CD4-positive, CD25-positive, alpha-beta regulatory T cell (primary cell): ENCODE measurements around the gene HOXB2. TPM values are rescaled to one million over a fixed set of nuclear protein-coding genes. Genes with fewer than 3 reads are reported as not detected.

Experiments
- ATAC-seq, 2 donors: fragments of 150-1000 bp; cut with Tn5 transposase; one replicate each; pipeline ENCODE4 v1.10.0; 2021; ENCODE audit warnings: low read depth in 2 of 2, moderate number of reproducible peaks in 2 of 2, moderate library complexity in 1 of 2
- DNase-seq, 3 donors: peaks; one replicate each; pipeline versions ENCODE4 v3.0.0 to v3.0.0-alpha.2; 2012 to 2022; ENCODE audit warnings: mixed read lengths in 1 of 3
- H3K27ac ChIP-seq: one replicate; pipeline ENCODE4 v1.7.0; 2013; ENCODE audit warnings: mild to moderate bottlenecking, low read length; ENCODE audit not compliant: insufficient read depth, poor library complexity, severe bottlenecking
- H3K27me3 ChIP-seq: one replicate; pipeline ENCODE4 v1.7.0; 2013; ENCODE audit warnings: low read length; ENCODE audit not compliant: control insufficient read depth, insufficient read depth
- H3K36me3 ChIP-seq: one replicate; pipeline ENCODE4 v1.7.0; 2013; ENCODE audit warnings: mild to moderate bottlenecking, low read length, moderate library complexity; ENCODE audit not compliant: control insufficient read depth, insufficient read depth
- H3K4me1 ChIP-seq: 2 replicates; pipeline ENCODE4 v1.7.0; 2013; ENCODE audit warnings: mild to moderate bottlenecking, low read length; ENCODE audit not compliant: insufficient read depth, control insufficient read depth, poor library complexity, severe bottlenecking
- H3K4me3 ChIP-seq: one replicate; pipeline ENCODE4 v1.7.0; 2013; ENCODE audit warnings: low read depth, mild to moderate bottlenecking, low read length, moderate library complexity
- H3K9me3 ChIP-seq, 2 experiments: 1 replicate in 1 of 2; 2 replicates in 1 of 2; pipeline ENCODE4 v1.7.0; 2013; ENCODE audit warnings: low read length in 2 of 2, mild to moderate bottlenecking in 1 of 2, moderate library complexity in 1 of 2; ENCODE audit not compliant: control insufficient read depth in 2 of 2
- H3K27ac Mint-ChIP-seq, 3 donors: one replicate each; pipeline ENCODE4 v1.8.0; 2020 to 2022; ENCODE audit warnings: mild to moderate bottlenecking in 3 of 3, mixed read lengths in 3 of 3, moderate library complexity in 2 of 3
- H3K27me3 Mint-ChIP-seq: one replicate; pipeline ENCODE4 v1.8.0; 2022; ENCODE audit warnings: mild to moderate bottlenecking, mixed read lengths
- H3K36me3 Mint-ChIP-seq: one replicate; pipeline ENCODE4 v1.8.0; 2020; ENCODE audit warnings: mixed read lengths
- H3K4me1 Mint-ChIP-seq, 4 donors: one replicate each; pipeline ENCODE4 v1.8.0; 2020 to 2022; ENCODE audit warnings: mixed read lengths in 4 of 4, mild to moderate bottlenecking in 1 of 4
- H3K4me3 Mint-ChIP-seq, 4 donors: one replicate each; pipeline ENCODE4 v1.8.0; 2020 to 2022; ENCODE audit warnings: mild to moderate bottlenecking in 4 of 4, mixed read lengths in 4 of 4, moderate library complexity in 3 of 4
- H3K9me3 Mint-ChIP-seq, 7 donors: one replicate each; pipeline ENCODE4 v1.8.0; 2020 to 2022; ENCODE audit warnings: mixed read lengths in 7 of 7, mild to moderate bottlenecking in 3 of 7, moderate library complexity in 2 of 7
- polyA plus RNA-seq, 4 donors: library from polyadenylated mRNA; unstranded; fragments of 300-500 nt; fragmentation: Illumina TruSeq; gene quantifications; one replicate each; pipeline ENCODE4 v1.2.3, GENCODE V29; 2021
- total RNA-seq: library from RNA; stranded (reverse); gene quantifications from one replicate; pipeline ENCODE4 v1.2.3, GENCODE V29; 2022

Gene HOXB2
- total and polyA plus RNA-seq, 5 donors from 2014 or later = 19.1 to 42.4 (median 31.1) TPM

DNA sequence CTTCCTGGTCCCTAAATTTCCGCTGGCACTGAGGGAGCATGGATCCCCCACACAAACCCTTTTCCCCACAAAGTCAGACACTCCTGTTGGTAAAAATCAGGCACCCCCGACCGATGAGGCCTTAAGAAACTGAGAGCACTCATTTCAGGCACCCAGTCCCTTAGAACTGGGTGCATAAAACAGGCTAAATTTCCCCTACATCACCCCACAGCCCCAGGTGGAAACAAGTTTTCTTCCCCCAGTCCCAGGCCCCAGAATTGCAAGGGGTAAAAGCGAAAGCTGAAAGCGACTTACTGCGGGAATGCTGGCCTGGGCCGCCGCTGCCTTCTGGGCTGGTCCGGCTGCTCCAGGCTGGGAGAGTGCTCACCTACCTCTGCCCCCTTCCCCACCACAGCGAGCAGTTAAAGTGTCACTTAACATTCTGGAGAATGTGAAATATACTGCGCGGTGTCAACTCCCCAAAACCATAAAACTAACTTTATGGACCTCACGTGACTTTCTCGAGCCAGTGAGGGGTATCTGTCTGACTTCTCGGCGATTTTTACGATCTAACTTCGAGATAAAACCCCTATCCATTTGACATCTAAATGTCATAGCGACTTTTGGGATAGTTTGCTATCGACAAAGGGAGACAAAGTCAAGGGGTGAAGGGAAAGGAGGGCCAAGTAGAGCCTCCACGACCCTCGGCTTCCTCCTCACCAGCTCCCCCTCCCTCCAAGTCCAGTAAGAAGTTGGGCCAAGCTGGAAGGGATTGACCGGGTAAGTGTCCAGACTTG, 45.1 kb upstream of the HOXB2 start, which contains the start of gene HOXB3:
TSS of gene HOXB3 (minus strand) at position 411 of the 776 bp plus-strand sequence. CDS start 37,767 bp downstream, outside the sequence.
- H3K27ac ChIP-seq = no peak within 1 kb of the TSS
- H3K4me1 ChIP-seq = peaks cover 34% of the 10 kb centered on the region
- H3K36me3 ChIP-seq = no peaks in the 10 kb centered on the region
- no peak for DNase-seq
- no peak within 1 kb of the TSS for H3K27ac Mint-ChIP-seq
- peaks cover 0 to 45% (median 28%) of the 10 kb centered on the region in 4 donors for H3K4me1 Mint-ChIP-seq
- H3K9me3 ChIP-seq = no peaks in the 10 kb centered on the region
- H3K9me3 Mint-ChIP-seq = no peaks in the 10 kb centered on the region
- H3K4me3 ChIP-seq = no peak within 1 kb of the TSS
- H3K4me3 Mint-ChIP-seq = peak within 1 kb of the TSS in 2 of 4 donors; percentile 16 to 52
- H3K36me3 Mint-ChIP-seq = no peaks in the 10 kb centered on the region
- H3K27me3 Mint-ChIP-seq = peaks cover 90% of the 10 kb centered on the region
- H3K27me3 ChIP-seq = peaks cover 46% of the 10 kb centered on the region
- ATAC-seq = no peak

DNA sequence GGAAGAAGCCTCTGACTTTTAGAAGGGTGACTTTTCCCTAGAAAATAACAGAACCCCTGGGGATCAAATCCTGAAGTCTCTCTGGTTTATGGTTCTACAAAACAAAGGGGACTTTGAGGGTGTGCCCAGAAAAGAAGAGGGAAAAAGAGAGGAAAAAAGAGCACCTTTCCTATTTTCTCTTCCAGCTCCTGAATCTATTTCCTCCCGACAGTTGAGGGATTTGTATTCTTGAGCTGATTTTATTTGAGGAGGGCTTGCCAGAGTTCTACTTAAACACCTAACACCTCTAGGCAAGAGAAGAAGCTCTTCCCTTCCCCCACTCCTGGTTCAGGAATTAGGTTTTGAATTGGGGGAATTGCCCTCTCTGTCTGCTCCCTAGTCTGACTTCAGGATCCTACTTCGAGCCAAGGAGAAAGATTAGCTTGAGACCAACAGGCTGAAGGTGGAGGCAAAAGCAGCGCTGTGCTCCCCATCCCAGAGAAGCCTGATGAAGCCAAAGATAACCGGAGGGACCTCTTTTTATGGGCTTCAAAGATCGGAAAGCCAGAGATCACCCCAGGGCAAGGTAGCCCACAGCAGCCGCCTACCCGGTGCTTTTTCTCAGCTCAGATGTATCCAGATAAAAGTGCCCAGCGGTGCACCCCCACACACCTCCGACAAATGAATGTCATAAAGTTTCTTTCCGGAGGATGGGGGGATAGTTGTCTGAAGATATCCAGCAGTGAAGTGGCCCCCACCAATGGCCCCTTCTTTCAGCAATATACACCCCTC, 44.3 kb upstream of the HOXB2 start:
- H3K36me3 ChIP-seq = no peaks in the 10 kb centered on the region
- Mint-ChIP-seq H3K4me1 (peaks cover 0 to 47% (median 28%) of the 10 kb centered on the region in 4 donors), H3K27me3 (peaks cover 94% of the 10 kb centered on the region), H3K36me3 (no peaks in the 10 kb centered on the region), H3K27ac (no peak overlapping the region), H3K9me3 (no peaks in the 10 kb centered on the region), H3K4me3 (peak overlapping the region in 1 of 4 donors; percentile 71)
- H3K4me1 ChIP-seq = peaks cover 36% of the 10 kb centered on the region
- no peak for DNase-seq
- no peak overlapping the region for H3K4me3 ChIP-seq
- H3K27ac ChIP-seq = no peak overlapping the region
- peaks cover 40% of the 10 kb centered on the region for H3K27me3 ChIP-seq
- no peak for ATAC-seq
- H3K9me3 ChIP-seq = no peaks in the 10 kb centered on the region

DNA sequence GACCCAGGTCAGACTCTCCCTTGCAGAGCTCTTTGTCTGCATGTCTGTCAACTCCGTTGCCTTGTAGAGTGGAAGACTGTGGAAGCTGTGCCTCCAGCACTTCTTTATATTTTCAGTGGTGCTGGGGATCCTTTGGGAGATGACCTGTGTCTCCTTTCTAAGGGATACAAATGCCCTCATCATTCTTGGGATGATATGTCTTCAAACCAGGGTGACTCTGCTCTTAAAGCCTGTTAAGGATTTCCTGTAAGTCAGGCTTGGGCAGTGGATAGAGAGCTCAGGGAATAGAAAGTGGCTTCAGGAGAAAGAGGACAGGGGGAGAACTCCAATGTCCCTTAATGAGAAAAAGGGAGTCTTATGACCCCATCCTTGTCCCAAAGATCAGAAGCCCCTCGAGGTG, 43.6 kb upstream of the HOXB2 start:
- H3K36me3 Mint-ChIP-seq = no peaks in the 10 kb centered on the region
- peaks cover 6 to 46% (median 27%) of the 10 kb centered on the region in 4 donors for H3K4me1 Mint-ChIP-seq
- no peaks in the 10 kb centered on the region for H3K36me3 ChIP-seq
- H3K27me3 Mint-ChIP-seq = peaks cover 100% of the 10 kb centered on the region
- H3K27me3 ChIP-seq = peaks cover 46% of the 10 kb centered on the region
- H3K9me3 ChIP-seq = no peaks in the 10 kb centered on the region
- DNase-seq (no peak), ATAC-seq (no peak)
- H3K4me3 Mint-ChIP-seq = peak overlapping the region in 1 of 4 donors; percentile 56
- no peak overlapping the region for H3K27ac Mint-ChIP-seq
- H3K9me3 Mint-ChIP-seq = no peaks in the 10 kb centered on the region
- no peak overlapping the region for H3K27ac ChIP-seq
- H3K4me3 ChIP-seq = no peak overlapping the region
- H3K4me1 ChIP-seq = peaks cover 31% of the 10 kb centered on the region

DNA sequence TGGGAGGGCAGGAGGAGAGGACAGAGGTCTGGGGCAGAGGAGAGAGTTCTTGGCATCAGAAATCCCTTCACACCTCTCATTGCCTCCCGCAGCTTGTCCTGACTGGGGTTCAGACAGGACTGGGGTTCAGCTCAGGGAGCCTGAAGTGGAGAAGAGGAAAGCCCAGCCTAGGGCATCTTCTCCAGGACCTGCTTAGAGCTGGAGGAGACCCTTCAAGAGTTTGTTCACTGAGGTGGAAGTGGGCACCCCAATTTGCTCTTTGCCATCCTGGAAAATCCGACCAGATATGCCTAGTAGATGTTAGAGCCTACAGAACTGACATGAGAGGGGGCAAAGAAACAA, 43.1 kb upstream of the HOXB2 start:
- Histone ChIP-seq H3K36me3 (no peaks in the 10 kb centered on the region), H3K4me1 (peaks cover 26% of the 10 kb centered on the region), H3K27me3 (peaks cover 50% of the 10 kb centered on the region), H3K4me3 (no peak overlapping the region), H3K27ac (no peak overlapping the region), H3K9me3 (no peaks in the 10 kb centered on the region)
- Mint-ChIP-seq H3K4me1 (peaks cover 6 to 45% (median 26%) of the 10 kb centered on the region in 4 donors), H3K9me3 (no peaks in the 10 kb centered on the region), H3K4me3 (peak overlapping the region in 2 of 4 donors; percentile 56 to 91), H3K36me3 (no peaks in the 10 kb centered on the region), H3K27me3 (peaks cover 100% of the 10 kb centered on the region), H3K27ac (no peak overlapping the region)
- ATAC-seq = no peak
- no peak for DNase-seq

DNA sequence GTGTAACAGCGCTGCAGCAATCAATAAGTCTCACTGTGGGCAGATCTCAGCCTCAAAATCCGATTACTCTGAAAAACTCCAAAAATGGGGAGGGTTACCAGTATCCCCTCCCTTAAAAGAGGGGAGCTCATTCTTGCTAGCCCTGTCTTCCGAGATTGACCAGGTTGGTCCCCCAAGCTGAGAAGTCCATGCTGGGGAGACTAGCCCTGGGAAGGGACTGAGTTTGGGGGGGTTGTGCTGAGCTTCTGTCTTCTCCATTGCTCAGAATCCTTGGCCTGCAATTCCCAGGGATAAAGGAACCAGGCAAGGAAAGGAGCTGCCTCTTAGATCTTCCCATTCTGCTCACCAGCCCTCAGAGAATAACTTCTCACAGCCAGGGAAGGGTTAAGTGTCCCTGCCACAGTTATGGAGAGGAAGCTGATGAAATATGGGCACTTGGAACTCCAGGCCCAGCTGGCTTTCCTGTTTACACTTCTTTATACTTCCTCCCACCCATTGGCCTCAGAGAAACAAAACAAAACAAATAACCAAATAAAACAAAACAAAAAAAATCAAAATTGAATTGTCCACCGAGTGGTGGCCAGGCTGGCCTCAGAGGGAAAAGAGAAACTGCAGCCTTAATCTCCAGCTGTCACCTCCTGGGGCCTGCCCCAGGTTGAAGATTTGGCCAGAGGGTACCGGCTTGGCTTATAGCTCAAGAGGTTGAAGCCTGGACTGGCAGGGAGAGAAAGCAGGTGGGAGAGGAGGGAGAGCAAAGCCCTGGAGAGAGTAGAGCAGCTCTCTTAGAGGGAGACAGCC, 42.6 kb upstream of the HOXB2 start:
- Histone ChIP-seq H3K9me3 (no peaks in the 10 kb centered on the region), H3K27me3 (peaks cover 54% of the 10 kb centered on the region), H3K36me3 (no peaks in the 10 kb centered on the region), H3K4me3 (no peak overlapping the region), H3K27ac (no peak overlapping the region), H3K4me1 (peaks cover 24% of the 10 kb centered on the region)
- peaks cover 100% of the 10 kb centered on the region for H3K27me3 Mint-ChIP-seq
- no peaks in the 10 kb centered on the region for H3K36me3 Mint-ChIP-seq
- ATAC-seq (no peak), DNase-seq (no peak)
- H3K4me1 Mint-ChIP-seq = peaks cover 7 to 42% (median 24%) of the 10 kb centered on the region in 4 donors
- H3K9me3 Mint-ChIP-seq = no peaks in the 10 kb centered on the region
- H3K4me3 Mint-ChIP-seq = peak overlapping the region; percentile 11 to 91 (median 46)
- H3K27ac Mint-ChIP-seq = no peak overlapping the region

DNA sequence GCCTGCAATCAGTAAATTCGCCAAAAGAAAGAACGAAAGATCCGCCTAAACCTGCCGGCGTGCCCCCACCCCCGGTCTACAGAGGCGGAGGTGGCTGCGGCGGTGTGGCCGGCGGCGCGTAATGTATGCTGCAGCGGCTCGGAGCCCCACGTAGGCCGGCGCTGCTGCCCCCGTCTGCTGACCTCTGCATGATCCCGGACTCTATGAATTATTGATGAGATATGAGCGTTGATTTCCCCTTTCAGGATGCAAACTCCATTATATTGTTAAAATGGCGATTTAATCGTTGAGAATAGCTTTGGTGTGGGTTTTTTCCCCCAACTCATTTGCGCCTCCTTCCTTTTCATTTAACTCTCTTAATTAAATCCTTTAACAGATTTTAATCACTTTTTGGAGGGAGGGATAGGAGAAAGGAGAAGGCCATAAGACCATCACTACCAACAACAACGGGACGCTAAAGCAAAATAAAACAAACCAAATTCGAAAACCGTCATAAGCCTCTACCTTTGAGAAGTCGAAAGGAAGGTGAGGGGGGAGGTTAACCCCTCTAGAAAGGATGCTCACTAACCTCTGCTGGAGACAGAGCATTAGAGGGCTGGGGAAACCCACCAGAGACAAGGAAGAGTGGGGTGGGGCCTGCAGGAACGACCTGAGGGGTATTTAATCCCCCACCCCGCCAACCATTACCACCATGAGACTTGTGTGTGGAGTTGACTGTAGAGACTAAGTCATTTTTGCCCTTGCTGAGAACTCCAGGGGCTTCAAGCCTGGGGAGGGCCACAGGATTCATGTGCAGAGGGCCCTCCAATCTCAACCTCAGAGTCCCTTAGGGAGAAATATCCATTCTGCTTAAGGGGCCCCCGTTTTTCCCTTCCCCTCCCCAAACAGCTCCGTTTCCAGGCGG, 41.7 kb upstream of the HOXB2 start:
- Mint-ChIP-seq H3K4me3 (peak overlapping the region; percentile 88 to 96 (median 93)), H3K9me3 (no peaks in the 10 kb centered on the region), H3K36me3 (no peaks in the 10 kb centered on the region), H3K27ac (peak overlapping the region in 1 of 3 donors; percentile 74), H3K27me3 (peaks cover 100% of the 10 kb centered on the region), H3K4me1 (peaks cover 10 to 45% (median 27%) of the 10 kb centered on the region in 4 donors)
- no peak for ATAC-seq
- H3K4me1 ChIP-seq = peaks cover 30% of the 10 kb centered on the region
- peak in 1 of 3 donors; percentile 42 for DNase-seq
- H3K36me3 ChIP-seq = no peaks in the 10 kb centered on the region
- H3K27me3 ChIP-seq = peaks cover 53% of the 10 kb centered on the region
- H3K27ac ChIP-seq = no peak overlapping the region
- H3K9me3 ChIP-seq = no peaks in the 10 kb centered on the region
- H3K4me3 ChIP-seq = peak overlapping the region; percentile 89
